Left lung (tissue), 10 donors: Measurements from ENCODE around the gene VTCN1. TPM values are rescaled to one million over a fixed set of nuclear protein-coding genes. Genes with fewer than 3 reads are reported as not detected.

Source experiments
- ATAC-seq: fragments of 200-7000 bp; cut with Tn5 transposase; one replicate; pipeline ENCODE4 v1.9.1; 2020; ENCODE audit warnings: moderate library complexity
- DNase-seq, 4 donors: peaks; one replicate each; pipeline ENCODE4 v3.0.0-alpha.2; 2013 to 2020
- H3K27ac ChIP-seq, 2 donors: fragments of 200-600 bp; sonication (generic) in 1 of 2; one replicate each; pipeline versions ENCODE4 v1.5.0 to v1.8.0; 2020 to 2021
- H3K27me3 ChIP-seq, 2 donors: fragments of 200-600 bp; sonication (generic) in 1 of 2; one replicate each; pipeline versions ENCODE4 v1.5.0 to v1.8.0; 2020 to 2021
- H3K36me3 ChIP-seq, 2 donors: fragments of 200-600 bp; sonication (generic) in 1 of 2; one replicate each; pipeline versions ENCODE4 v1.5.0 to v1.8.0; 2020 to 2021
- H3K4me1 ChIP-seq, 2 donors: fragments of 200-600 bp; one replicate each; pipeline ENCODE4 v1.8.0; 2021
- H3K4me3 ChIP-seq, 2 donors: fragments of 200-600 bp; sonication (generic) in 1 of 2; one replicate each; pipeline versions ENCODE4 v1.5.0 to v1.8.0; 2020 to 2021; ENCODE audit warnings: mild to moderate bottlenecking in 1 of 2
- H3K9me3 ChIP-seq, 2 donors: fragments of 200-600 bp; sonication (generic) in 1 of 2; one replicate each; pipeline versions ENCODE4 v1.5.0 to v1.8.0; 2020 to 2021
- CTCF ChIP-seq, 2 donors: fragments of 200-600 bp; sonication (generic) in 1 of 2; IDR thresholded peaks; one replicate each; pipeline versions ENCODE4 v1.5.0 to v1.8.0; 2021; ENCODE audit warnings: antibody characterized with exemption in 2 of 2
- intact Hi-C, 2 donors: fragments of 100-400 bp; cut with DNase I; formaldehyde crosslinking; loops; one replicate each; pipeline versions ENCODE4 v1.11.2 to v1.14.2; 2022
- polyA plus RNA-seq, 6 donors: library from polyadenylated mRNA; unstranded; fragments of 120-200 nt; gene quantifications; one replicate each; pipeline ENCODE4 v1.2.1, GENCODE V29; 2013; ENCODE audit not compliant: insufficient read length in 6 of 6
- total RNA-seq, 2 donors: library from RNA; stranded (reverse); fragmentation: NEBNext Ultra II Directional; extraction: Animal tissue kit (Norgen Biotek cat#: 25700); gene quantifications; one replicate each; pipeline ENCODE4 v1.2.1, GENCODE V29; 2021
- donor health status: DM: no; HTN: yes; CAD: no.
- donor health status: DM: no; HTN: no; CAD: no.

Gene VTCN1
- total and polyA plus RNA-seq, 8 donors: 0.31 to 0.87 (median 0.54) TPM; not detected in 1

- Histone ChIP-seq H3K27me3 (no peaks in the 10 kb centered on the region), H3K4me3 (no peak overlapping the region), H3K9me3 (no peaks in the 10 kb centered on the region), H3K4me1 (no peaks in the 10 kb centered on the region), H3K27ac (peak overlapping the region in 1 of 2 donors; percentile 0), H3K36me3 (no peaks in the 10 kb centered on the region)
- intact Hi-C loops: no loop called here
- TF ChIP-seq CTCF (IDR thresholded peaks at IDR 0.05): no peak
- ATAC-seq: peak; percentile 67
- DNase-seq: peak in 2 of 4 donors; percentile 56 to 66
Observed at GRCh38 chr1:117237726-117238381, 27.1 kb upstream of the VTCN1 start.

- H3K9me3 ChIP-seq: no peaks in the 10 kb centered on the region
- ATAC-seq: peak; percentile 54
- no peak overlapping the region for H3K4me3 ChIP-seq
- H3K4me1 ChIP-seq: peaks cover 0 to 5% of the 10 kb centered on the region in 2 donors
- intact Hi-C loops: no loop called here
- H3K27ac ChIP-seq: no peak overlapping the region
- DNase-seq: no peak
- H3K27me3 ChIP-seq: no peaks in the 10 kb centered on the region
- H3K36me3 ChIP-seq: no peaks in the 10 kb centered on the region
- no peak for TF ChIP-seq CTCF (IDR thresholded peaks at IDR 0.05)
Observed at GRCh38 chr1:117235863-117236465, 25.2 kb upstream of the VTCN1 start.

GRCh38 chr1:117232531-117232930 is 21.8 kb upstream of the VTCN1 start:
- Histone ChIP-seq H3K4me3 (no peak overlapping the region), H3K27ac (peak overlapping the region in 1 of 2 donors; percentile 44), H3K4me1 (peaks cover 0 to 5% of the 10 kb centered on the region in 2 donors), H3K27me3 (no peaks in the 10 kb centered on the region), H3K9me3 (no peaks in the 10 kb centered on the region), H3K36me3 (no peaks in the 10 kb centered on the region)
- TF ChIP-seq CTCF (IDR thresholded peaks at IDR 0.05): no peak
- intact Hi-C loops: no loop called here
- ATAC-seq (no peak), DNase-seq (no peak)

GRCh38 chr1:117231748-117232373 is 21.1 kb upstream of the VTCN1 start:
- no peaks in the 10 kb centered on the region for H3K9me3 ChIP-seq
- intact Hi-C loops: no loop called here
- ATAC-seq (peak; percentile 79), DNase-seq (peak in 2 of 4 donors; percentile 26 to 48)
- H3K4me3 ChIP-seq: no peak overlapping the region
- H3K27ac ChIP-seq: peak overlapping the region in 1 of 2 donors; percentile 44
- H3K4me1 ChIP-seq: peaks cover 0 to 5% of the 10 kb centered on the region in 2 donors
- no peaks in the 10 kb centered on the region for H3K27me3 ChIP-seq
- H3K36me3 ChIP-seq: no peaks in the 10 kb centered on the region
- TF ChIP-seq CTCF (IDR thresholded peaks at IDR 0.05): no peak

GRCh38 chr1:117231312-117231711 is 20.6 kb upstream of the VTCN1 start:
- no peaks in the 10 kb centered on the region for H3K36me3 ChIP-seq
- peak overlapping the region in 1 of 2 donors; percentile 44 for H3K27ac ChIP-seq
- peaks cover 0 to 5% of the 10 kb centered on the region in 2 donors for H3K4me1 ChIP-seq
- no peak for ATAC-seq
- no peak overlapping the region for H3K4me3 ChIP-seq
- H3K27me3 ChIP-seq: no peaks in the 10 kb centered on the region
- no peak for DNase-seq
- H3K9me3 ChIP-seq: no peaks in the 10 kb centered on the region
- no peak for TF ChIP-seq CTCF (IDR thresholded peaks at IDR 0.05)
- intact Hi-C loops: no loop called here
